KMS-11 (cell line): ENCODE measurements around the gene AGPS.
"Not testable (repeated sequence)": the region's sequence is repeated elsewhere in the genome, so short reads cannot be mapped to it uniquely, and the experiment has no call there.

ENCODE experiments used
- H2AFZ ChIP-seq: fragments of 200-600 bp; sonication (generic); 2 replicates; pipeline ENCODE4 v1.6.1; 2016; ENCODE audit warnings: antibody characterized with exemption, mixed run types, low read depth
- H3K27ac ChIP-seq: fragments of 200-600 bp; sonication (generic); 2 replicates; pipeline ENCODE4 v1.6.1; 2016; ENCODE audit warnings: mild to moderate bottlenecking, mixed run types
- H3K27me3 ChIP-seq: fragments of 200-600 bp; sonication (generic); 2 replicates; pipeline ENCODE4 v1.6.1; 2017; ENCODE audit warnings: mild to moderate bottlenecking, low read depth, mixed run types, moderate library complexity; ENCODE audit not compliant: insufficient read depth
- H3K36me3 ChIP-seq: fragments of 200-600 bp; sonication (generic); 2 replicates; pipeline ENCODE4 v1.6.1; 2017; ENCODE audit warnings: mild to moderate bottlenecking, mixed run types; ENCODE audit not compliant: insufficient read depth
- H3K4me1 ChIP-seq: fragments of 200-600 bp; sonication (generic); 2 replicates; pipeline ENCODE4 v1.6.1; 2016; ENCODE audit warnings: mild to moderate bottlenecking, low read depth, mixed run types; ENCODE audit not compliant: poor library complexity, severe bottlenecking
- H3K4me2 ChIP-seq: fragments of 200-600 bp; sonication (generic); 2 replicates; pipeline ENCODE4 v1.7.0; 2016; ENCODE audit warnings: mild to moderate bottlenecking, mixed run types
- H3K4me3 ChIP-seq: fragments of 200-600 bp; sonication (generic); IDR thresholded peaks from 2 replicates; pipeline ENCODE4 v1.6.1; 2017; ENCODE audit warnings: low read depth, low read length, mixed read lengths; ENCODE audit not compliant: insufficient read depth
- H3K79me2 ChIP-seq: fragments of 200-600 bp; sonication (generic); 2 replicates; pipeline ENCODE4 v1.6.1; 2016; ENCODE audit warnings: low read depth, mixed run types; ENCODE audit not compliant: insufficient read depth
- H3K9ac ChIP-seq: fragments of 200-600 bp; sonication (generic); 2 replicates; pipeline ENCODE4 v1.6.1; 2016; ENCODE audit warnings: mild to moderate bottlenecking, mixed run types
- H4K20me1 ChIP-seq: fragments of 200-600 bp; sonication (generic); 2 replicates; pipeline ENCODE4 v1.6.1; 2016; ENCODE audit warnings: mild to moderate bottlenecking, mixed run types; ENCODE audit not compliant: insufficient read depth
- CTCF ChIP-seq: fragments of 200-600 bp; sonication (generic); conservative IDR thresholded peaks from 2 replicates; pipeline ENCODE4 v1.6.1; 2017; ENCODE audit warnings: low read depth, mild to moderate bottlenecking, antibody characterized with exemption, low read length, moderate library complexity, mixed read lengths

AGPS gene

GRCh38 chr2:177413703-177414102, 21.1 kb downstream of the AGPS start:
- no peak overlapping the region for H3K4me3 ChIP-seq
- H2AFZ ChIP-seq: no peak overlapping the region
- TF ChIP-seq CTCF: no peak
- H4K20me1 ChIP-seq: no peaks in the 10 kb centered on the region
- H3K27ac ChIP-seq: no peak overlapping the region
- no peaks in the 10 kb centered on the region for H3K27me3 ChIP-seq
- H3K4me2 ChIP-seq: no peak overlapping the region
- H3K9ac ChIP-seq: no peak overlapping the region
- H3K4me1 ChIP-seq: peaks cover 23% of the 10 kb centered on the region
- peaks cover 35% of the 10 kb centered on the region; the same call in 1 of the 2 replicates for H3K79me2 ChIP-seq
- H3K36me3 ChIP-seq: no peaks in the 10 kb centered on the region

GRCh38 chr2:177419274-177419673, 26.7 kb downstream of the AGPS start:
- Histone ChIP-seq H3K27me3 (no peaks in the 10 kb centered on the region), H4K20me1 (no peaks in the 10 kb centered on the region; the same call in 1 of the 2 replicates), H3K36me3 (no peaks in the 10 kb centered on the region), H2AFZ (no peak overlapping the region), H3K4me2 (peak overlapping the region; percentile 10), H3K79me2 (peaks cover 6% of the 10 kb centered on the region; the same call in 1 of the 2 replicates), H3K9ac (no peak overlapping the region), H3K4me1 (peaks cover 29% of the 10 kb centered on the region), H3K4me3 (no peak overlapping the region), H3K27ac (no peak overlapping the region)
- TF ChIP-seq CTCF: no peak

GRCh38 chr2:177422271-177422670, 29.7 kb downstream of the AGPS start:
- no peak overlapping the region for H3K27ac ChIP-seq
- H3K27me3 ChIP-seq: no peaks in the 10 kb centered on the region
- no peak overlapping the region for H2AFZ ChIP-seq
- peaks cover 15% of the 10 kb centered on the region; the same call in 1 of the 2 replicates for H3K79me2 ChIP-seq
- peaks cover 18% of the 10 kb centered on the region for H3K4me1 ChIP-seq
- TF ChIP-seq CTCF: no peak
- no peak overlapping the region for H3K4me3 ChIP-seq
- no peak overlapping the region for H3K9ac ChIP-seq
- no peak overlapping the region for H3K4me2 ChIP-seq
- no peaks in the 10 kb centered on the region; the same call in 1 of the 2 replicates for H4K20me1 ChIP-seq
- H3K36me3 ChIP-seq: no peaks in the 10 kb centered on the region

- not testable (repeated sequence) for H3K4me1 ChIP-seq, H3K36me3 ChIP-seq, H3K27me3 ChIP-seq, H3K27ac ChIP-seq, H4K20me1 ChIP-seq, H2AFZ ChIP-seq, H3K4me3 ChIP-seq, H3K4me2 ChIP-seq, H3K9ac ChIP-seq
- peaks cover 31% of the 10 kb centered on the region; the same call in 1 of the 2 replicates for H3K79me2 ChIP-seq
Measured at GRCh38 chr2:177424120-177424519, 31.5 kb downstream of the AGPS start.

- H3K27me3 ChIP-seq, H3K36me3 ChIP-seq, H2AFZ ChIP-seq, H3K9ac ChIP-seq, H3K4me3 ChIP-seq, H4K20me1 ChIP-seq, H3K4me2 ChIP-seq, H3K4me1 ChIP-seq, H3K27ac ChIP-seq: not testable (repeated sequence)
- H3K79me2 ChIP-seq: peaks cover 35% of the 10 kb centered on the region; the same call in 1 of the 2 replicates
Measured at GRCh38 chr2:177424620-177425019, 32.0 kb downstream of the AGPS start.
